OCI-LY1 (cell line): ENCODE results near the gene PRRC2C.

ENCODE experiments used
- H2AFZ ChIP-seq: fragments of 200-600 bp; sonication (generic), shearing (Covaris generic); 2 replicates; pipeline ENCODE4 v1.6.0; 2014; ENCODE audit warnings: antibody characterized with exemption, mild to moderate bottlenecking, low read length
- H3F3A ChIP-seq: fragments of 200-600 bp; sonication (generic), shearing (Covaris generic); 2 replicates; pipeline ENCODE4 v1.6.0; 2014; ENCODE audit warnings: mild to moderate bottlenecking, antibody characterized with exemption, low read length, moderate library complexity; ENCODE audit not compliant: insufficient read depth
- H3K27ac ChIP-seq: fragments of 200-600 bp; sonication (generic); 2 replicates; pipeline ENCODE4 v1.5.1; 2014; ENCODE audit warnings: low read length, mixed run types, mild to moderate bottlenecking, low read depth; ENCODE audit not compliant: poor library complexity, severe bottlenecking
- H3K27me3 ChIP-seq: fragments of 200-600 bp; sonication (generic); 2 replicates; pipeline ENCODE4 v1.6.0; 2014; ENCODE audit warnings: antibody characterized with exemption, mild to moderate bottlenecking, low read length, moderate library complexity; ENCODE audit not compliant: insufficient read depth
- H3K36me3 ChIP-seq: fragments of 200-600 bp; sonication (generic); 2 replicates; pipeline ENCODE4 v1.6.1; 2014; ENCODE audit warnings: mild to moderate bottlenecking, antibody characterized with exemption, low read length, moderate library complexity, mixed read lengths; ENCODE audit not compliant: insufficient read depth
- H3K4me1 ChIP-seq: fragments of 200-600 bp; sonication (generic); 2 replicates; pipeline ENCODE4 v1.5.1; 2014; ENCODE audit warnings: mild to moderate bottlenecking, low read length, moderate library complexity; ENCODE audit not compliant: insufficient read depth, severe bottlenecking
- H3K4me2 ChIP-seq: fragments of 200-600 bp; sonication (generic), shearing (Covaris generic); 2 replicates; pipeline ENCODE4 v1.6.1; 2014; ENCODE audit warnings: low read length
- H3K4me3 ChIP-seq: fragments of 200-600 bp; sonication (generic); 2 replicates; pipeline ENCODE4 v1.5.1; 2014; ENCODE audit warnings: low read length, low read depth, mild to moderate bottlenecking, mixed read lengths; ENCODE audit not compliant: poor library complexity, severe bottlenecking
- H3K79me2 ChIP-seq: fragments of 200-600 bp; shearing (Covaris generic); 2 replicates; pipeline ENCODE4 v1.6.1; 2016; ENCODE audit warnings: mixed run types, low read length, mixed read lengths; ENCODE audit not compliant: insufficient read depth
- H3K9ac ChIP-seq: fragments of 200-600 bp; sonication (generic), shearing (Covaris generic); 2 replicates; pipeline ENCODE4 v1.6.1; 2014; ENCODE audit warnings: mild to moderate bottlenecking, low read length, mixed read lengths
- H3K9me2 ChIP-seq: fragments of 200-600 bp; sonication (generic), shearing (Covaris generic); 2 replicates; pipeline ENCODE4 v1.6.1; 2014; ENCODE audit warnings: low read depth, mild to moderate bottlenecking, low read length, mixed read lengths
- H3K9me3 ChIP-seq: fragments of 200-600 bp; shearing (Covaris generic); 2 replicates; pipeline ENCODE4 v1.6.1; 2014; ENCODE audit warnings: low read length, mixed read lengths
- H4K20me1 ChIP-seq: fragments of 200-600 bp; sonication (generic), shearing (Covaris generic); 2 replicates; pipeline ENCODE4 v1.6.0; 2016; ENCODE audit warnings: mild to moderate bottlenecking, low read length; ENCODE audit not compliant: insufficient read depth
- CTCF ChIP-seq: fragments of 200-600 bp; sonication (generic), shearing (Covaris generic); IDR thresholded peaks from 2 replicates; pipeline ENCODE4 v1.5.1; 2017; ENCODE audit warnings: mild to moderate bottlenecking, antibody characterized with exemption, low read length, moderate library complexity, mixed read lengths
- EZH2 ChIP-seq: fragments of 200-600 bp; sonication (generic), shearing (Covaris generic); IDR thresholded peaks from 2 replicates; pipeline ENCODE4 v1.8.0; 2017; ENCODE audit warnings: borderline replicate concordance, mixed run types, mild to moderate bottlenecking, antibody characterized with exemption, low read length, moderate library complexity, mixed read lengths

PRRC2C gene

GRCh38 chr1:171460018-171460620 lies 25.2 kb upstream of the PRRC2C start:
- Histone ChIP-seq H3K27me3 (no peaks in the 10 kb centered on the region), H3K27ac (no peak overlapping the region), H3F3A (no peaks in the 10 kb centered on the region), H3K4me3 (no peak overlapping the region), H3K36me3 (no peaks in the 10 kb centered on the region), H3K4me1 (no peaks in the 10 kb centered on the region), H3K9ac (no peak overlapping the region), H4K20me1 (no peaks in the 10 kb centered on the region), H2AFZ (no peak overlapping the region), H3K4me2 (no peak overlapping the region), H3K9me2 (no peaks in the 10 kb centered on the region), H3K9me3 (no peaks in the 10 kb centered on the region), H3K79me2 (no peaks in the 10 kb centered on the region)
- TF ChIP-seq EZH2 (no peak), CTCF (no peak)

- no peak overlapping the region for H3K9ac ChIP-seq
- no peaks in the 10 kb centered on the region for H3K27me3 ChIP-seq
- no peak overlapping the region for H3K4me3 ChIP-seq
- H3K27ac ChIP-seq, result no peak overlapping the region
- no peaks in the 10 kb centered on the region for H3F3A ChIP-seq
- H3K9me3 ChIP-seq, result no peaks in the 10 kb centered on the region
- no peak overlapping the region for H2AFZ ChIP-seq
- H3K9me2 ChIP-seq, result no peaks in the 10 kb centered on the region
- TF ChIP-seq CTCF (no peak), EZH2 (no peak)
- H3K36me3 ChIP-seq, result no peaks in the 10 kb centered on the region
- H3K79me2 ChIP-seq, result no peaks in the 10 kb centered on the region
- no peak overlapping the region for H3K4me2 ChIP-seq
- no peaks in the 10 kb centered on the region for H3K4me1 ChIP-seq
- H4K20me1 ChIP-seq, result no peaks in the 10 kb centered on the region
Measured at GRCh38 chr1:171467626-171468025, 17.7 kb upstream of the PRRC2C start.

GRCh38 chr1:171468120-171468750 lies 17.1 kb upstream of the PRRC2C start:
- Histone ChIP-seq H3K36me3 (no peaks in the 10 kb centered on the region), H2AFZ (no peak overlapping the region), H3K9ac (no peak overlapping the region), H3K79me2 (no peaks in the 10 kb centered on the region), H3K4me3 (no peak overlapping the region), H3K27me3 (no peaks in the 10 kb centered on the region), H3F3A (no peaks in the 10 kb centered on the region), H3K4me1 (no peaks in the 10 kb centered on the region), H3K27ac (no peak overlapping the region), H3K4me2 (no peak overlapping the region), H4K20me1 (no peaks in the 10 kb centered on the region), H3K9me3 (no peaks in the 10 kb centered on the region), H3K9me2 (no peaks in the 10 kb centered on the region)
- TF ChIP-seq CTCF, result no peak
